GM21825 (cell line): ENCODE data around the gene ARID5A.
"Not testable (repeated sequence)": the region's sequence is repeated elsewhere in the genome, so short reads cannot be mapped to it uniquely, and the experiment has no call there.

ENCODE experiments used
- ATAC-seq: cut with Tn5 transposase; IDR thresholded peaks from one replicate; pipeline ENCODE4 v1.9.1; 2021; ENCODE audit warnings: mild to moderate bottlenecking, moderate library complexity; ENCODE audit not compliant: unreplicated experiment

The ARID5A gene

GRCh38 chr2:96539215-96539920, 2.8 kb downstream of the ARID5A start:
- no peak for ATAC-seq

- ATAC-seq = no peak
Measured at GRCh38 chr2:96540136-96540535, 3.6 kb downstream of the ARID5A start.

- ATAC-seq = no peak
Measured at GRCh38 chr2:96541398-96542152, 5.0 kb downstream of the ARID5A start.

GRCh38 chr2:96542357-96542977, 5.9 kb downstream of the ARID5A start:
- no peak for ATAC-seq

- no peak for ATAC-seq
Measured at GRCh38 chr2:96546321-96546720, 9.8 kb downstream of the ARID5A start.

- no peak for ATAC-seq
Measured at GRCh38 chr2:96546797-96547196, 10.2 kb downstream of the ARID5A start.

GRCh38 chr2:96547203-96547641, 10.7 kb downstream of the ARID5A start:
- ATAC-seq = no peak

GRCh38 chr2:96547731-96548171, 11.2 kb downstream of the ARID5A start:
- ATAC-seq = no peak

- no peak for ATAC-seq
Measured at GRCh38 chr2:96548558-96549465, 12.3 kb downstream of the ARID5A start.

- ATAC-seq = no peak
Measured at GRCh38 chr2:96549466-96549785, 12.9 kb downstream of the ARID5A start.

- no peak for ATAC-seq
Measured at GRCh38 chr2:96549967-96550786, 13.6 kb downstream of the ARID5A start.

- no peak for ATAC-seq
Measured at GRCh38 chr2:96550787-96551604, 14.4 kb downstream of the ARID5A start.

GRCh38 chr2:96551605-96552314, 15.2 kb downstream of the ARID5A start:
- no peak for ATAC-seq

- no peak for ATAC-seq
Measured at GRCh38 chr2:96552315-96553175, 16.0 kb downstream of the ARID5A start.

- no peak for ATAC-seq
Measured at GRCh38 chr2:96553176-96553956, 16.8 kb downstream of the ARID5A start.

GRCh38 chr2:96553957-96554292, 17.4 kb downstream of the ARID5A start:
- ATAC-seq = not testable (repeated sequence)
